A549 treated with DMSO at 1 μM for 4 hours (cell line): ENCODE measurements around the gene TNFSF8. TPM values are rescaled to one million over a fixed set of nuclear protein-coding genes. Genes with fewer than 3 reads are reported as not detected.

Experiments used
- total RNA-seq: library from RNA; stranded (reverse); fragments of 200-300 nt; extraction: Qiagen RNA extraction; gene quantifications from 5 replicates; pipeline ENCODE4 v1.2.3, GENCODE V29; 2022; ENCODE audit warnings: low read depth

TNFSF8 gene, protein sequence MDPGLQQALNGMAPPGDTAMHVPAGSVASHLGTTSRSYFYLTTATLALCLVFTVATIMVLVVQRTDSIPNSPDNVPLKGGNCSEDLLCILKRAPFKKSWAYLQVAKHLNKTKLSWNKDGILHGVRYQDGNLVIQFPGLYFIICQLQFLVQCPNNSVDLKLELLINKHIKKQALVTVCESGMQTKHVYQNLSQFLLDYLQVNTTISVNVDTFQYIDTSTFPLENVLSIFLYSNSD
- not detected in 5 replicates for total RNA-seq

DNA sequence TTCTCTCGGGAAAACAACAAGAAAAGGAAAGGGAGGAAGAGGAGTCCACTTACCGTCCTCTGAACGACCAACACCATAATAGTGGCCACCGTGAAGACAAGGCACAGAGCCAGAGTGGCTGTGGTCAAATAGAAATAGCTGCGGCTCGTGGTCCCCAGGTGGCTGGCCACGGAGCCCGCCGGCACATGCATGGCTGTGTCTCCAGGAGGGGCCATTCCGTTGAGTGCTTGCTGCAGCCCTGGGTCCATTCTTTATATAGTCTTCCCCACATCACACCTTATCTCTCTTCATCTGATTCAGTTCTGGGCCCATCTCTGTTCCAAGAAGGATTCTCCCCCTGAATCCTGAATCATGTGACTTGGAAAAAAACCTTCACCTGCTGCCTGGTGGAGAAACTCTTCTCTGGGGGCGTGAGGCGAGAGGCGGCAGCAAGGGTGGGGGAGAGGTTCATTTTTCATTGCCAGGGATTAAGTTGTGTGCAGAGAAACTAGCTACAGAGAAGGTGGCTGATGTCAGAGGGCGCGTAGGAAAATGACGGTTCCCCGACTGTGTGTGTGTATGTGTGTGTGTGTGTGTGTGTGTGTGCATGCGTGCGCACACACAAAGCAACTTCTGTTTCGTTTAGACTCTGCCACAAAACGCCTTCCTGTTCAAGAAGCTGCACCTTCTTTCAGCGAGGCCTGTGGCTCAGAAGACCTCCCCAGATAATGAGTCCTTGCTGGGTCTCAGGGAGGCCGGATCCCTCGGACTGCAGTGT, at the start of gene TNFSF8:
TNFSF8 (minus strand) TSS at position 536 of the 757 bp plus-strand sequence; CDS start at position 248, 288 bp downstream.

Other genes with a start within 250 kb of the TNFSF8 start
- gene TEX48, start 248.4 kb downstream of the TNFSF8 start, total RNA-seq: not detected in 5 replicates
- 0.27 to 0.44 TPM (median 0.40 TPM) in 5 replicates for gene TNFSF15, start 124.6 kb downstream of the TNFSF8 start, total RNA-seq
- 0.92 to 1.4 TPM (median 1.00 TPM) in 5 replicates for gene TNC, start 187.6 kb upstream of the TNFSF8 start, total RNA-seq